ENCODE measurements around the gene ARSG.
"Not testable (repeated sequence)": the region's sequence is repeated elsewhere in the genome, so short reads cannot be mapped to it uniquely, and the experiment has no call there.

The ARSG gene

DNA sequence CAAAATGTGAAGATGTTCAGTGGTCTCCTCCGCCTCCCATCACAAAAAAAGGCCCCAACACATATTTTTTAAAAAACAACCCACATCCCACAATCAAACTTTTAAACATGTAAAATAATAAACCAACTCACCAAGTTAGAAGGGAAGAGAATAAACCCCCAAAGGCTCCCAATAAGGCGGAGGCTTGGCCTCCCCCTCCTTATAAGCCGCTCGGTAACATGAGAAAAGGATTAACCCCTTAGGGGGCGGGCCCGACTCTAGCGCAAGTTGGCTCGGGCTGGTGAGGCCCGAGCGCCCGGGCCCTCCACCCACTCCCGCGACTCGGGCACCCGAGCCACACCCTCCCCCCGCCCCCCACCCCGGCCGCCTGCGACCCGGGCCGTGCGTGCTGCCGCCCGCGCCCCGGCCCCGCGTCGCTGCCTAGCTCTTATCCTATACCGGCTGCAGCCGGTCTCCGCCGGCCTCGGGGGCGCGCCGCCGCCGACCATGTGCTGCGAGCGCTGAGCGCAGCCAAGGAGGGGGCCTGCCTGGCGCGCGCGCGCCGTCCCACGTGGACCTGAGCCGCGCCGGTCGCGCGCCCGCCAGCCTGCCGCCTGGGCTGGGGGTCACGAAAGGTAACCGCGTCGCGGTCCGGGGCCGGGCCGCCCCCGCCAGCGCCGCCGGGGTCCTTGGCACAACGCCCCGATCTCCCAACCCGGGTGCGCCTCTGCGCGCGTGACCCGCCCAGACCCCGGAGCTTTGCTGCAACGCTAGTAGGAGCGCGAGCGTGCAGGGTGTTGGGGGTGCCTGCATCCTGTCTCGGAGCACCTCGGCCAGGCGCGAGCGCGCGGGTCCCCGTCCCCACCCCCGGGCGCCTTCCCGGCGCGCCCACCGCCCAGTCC is at the start of gene ARSG, which contains the start of gene SLC16A6:
Gene ARSG, plus strand, starts transcription at position 541 of the 881 bp plus-strand sequence. CDS start 15,999 bp downstream, outside the sequence.
Gene SLC16A6, minus strand, starts transcription at position 173 of the 881 bp plus-strand sequence. CDS start 12,807 bp downstream, outside the sequence.
- DNase-seq, result peak in 9 of 14 donors; percentile 13 to 69 (median 45)

DNA sequence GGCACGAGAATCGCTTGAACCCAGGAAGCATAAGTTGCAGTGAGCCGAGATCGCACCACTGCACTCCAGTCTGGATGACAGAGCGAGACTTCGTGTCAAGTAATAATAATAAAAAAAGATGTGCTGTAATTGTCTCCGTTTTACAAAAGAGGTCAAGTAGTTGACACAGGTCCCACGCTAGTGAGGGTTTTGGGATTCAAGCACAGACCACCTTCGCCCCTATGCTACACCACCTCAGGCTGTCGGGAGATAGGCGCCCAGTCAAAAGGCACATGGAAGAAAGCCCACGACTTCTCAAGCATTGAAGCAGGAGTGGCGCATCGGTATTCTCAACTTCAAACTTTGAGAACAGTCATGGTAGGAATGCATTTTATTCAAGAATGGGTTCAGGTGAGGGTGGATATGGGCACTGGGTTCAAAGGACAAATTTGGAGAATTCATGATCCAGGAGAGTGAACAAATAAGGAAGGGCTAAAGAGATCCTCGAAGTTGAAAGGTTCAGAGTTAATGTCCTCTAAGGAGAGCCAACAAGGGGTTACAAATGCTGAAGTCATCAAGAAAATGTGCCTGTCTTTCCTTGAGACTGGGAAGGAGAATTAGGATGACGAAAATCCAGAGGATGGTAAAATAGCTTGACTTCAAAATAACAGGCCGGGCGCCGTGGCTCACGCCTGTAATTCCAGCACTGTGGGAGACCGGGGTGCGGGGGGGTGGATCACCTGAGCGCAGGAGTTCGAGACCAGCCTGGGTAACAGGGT is 44.8 kb upstream of the ARSG start:
- no peak for DNase-seq

DNA sequence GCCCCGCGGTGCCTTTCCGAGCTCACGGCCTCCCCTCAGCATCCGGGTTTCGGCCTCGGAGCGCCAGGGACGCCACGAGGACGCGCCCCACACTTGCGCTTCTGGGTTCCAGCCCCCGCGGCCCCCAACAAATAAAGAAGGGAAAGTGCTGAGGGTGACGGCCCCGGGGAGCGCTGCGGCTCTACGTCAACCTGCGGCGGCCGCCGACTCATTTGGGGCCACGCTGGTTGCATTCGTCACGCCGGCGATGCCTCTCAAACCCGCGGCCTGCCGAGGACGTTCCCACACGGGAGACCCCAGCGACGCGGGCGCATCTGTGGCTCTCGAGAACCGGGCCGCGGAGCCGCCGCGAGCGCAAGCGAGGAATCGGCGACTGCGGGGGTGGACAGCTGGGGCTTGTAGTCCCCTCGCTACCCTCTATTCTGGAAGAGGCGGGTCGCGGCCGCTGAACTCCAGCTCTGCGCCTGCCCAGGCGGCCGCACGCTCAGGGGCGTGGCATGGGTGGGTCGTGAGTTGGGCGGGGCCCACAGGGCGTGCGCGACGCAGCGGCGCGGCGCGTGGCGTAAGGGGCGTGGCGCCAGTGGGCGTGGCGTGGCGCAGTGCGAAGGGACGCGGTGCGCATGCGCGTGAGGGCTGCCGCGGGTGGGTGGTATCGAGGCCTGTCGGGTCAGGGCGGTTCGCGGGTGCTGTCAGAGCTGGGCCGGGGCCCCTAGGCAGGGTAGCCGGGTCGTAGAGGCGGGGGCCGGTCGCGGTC is 43.7 kb upstream of the ARSG start, which contains the start of gene AMZ2:
Gene AMZ2, plus strand, starts transcription at position 599 of the 754 bp plus-strand sequence. CDS start 2,145 bp downstream, outside the sequence.
- DNase-seq, result peak; percentile 77 to 99 (median 95)

DNA sequence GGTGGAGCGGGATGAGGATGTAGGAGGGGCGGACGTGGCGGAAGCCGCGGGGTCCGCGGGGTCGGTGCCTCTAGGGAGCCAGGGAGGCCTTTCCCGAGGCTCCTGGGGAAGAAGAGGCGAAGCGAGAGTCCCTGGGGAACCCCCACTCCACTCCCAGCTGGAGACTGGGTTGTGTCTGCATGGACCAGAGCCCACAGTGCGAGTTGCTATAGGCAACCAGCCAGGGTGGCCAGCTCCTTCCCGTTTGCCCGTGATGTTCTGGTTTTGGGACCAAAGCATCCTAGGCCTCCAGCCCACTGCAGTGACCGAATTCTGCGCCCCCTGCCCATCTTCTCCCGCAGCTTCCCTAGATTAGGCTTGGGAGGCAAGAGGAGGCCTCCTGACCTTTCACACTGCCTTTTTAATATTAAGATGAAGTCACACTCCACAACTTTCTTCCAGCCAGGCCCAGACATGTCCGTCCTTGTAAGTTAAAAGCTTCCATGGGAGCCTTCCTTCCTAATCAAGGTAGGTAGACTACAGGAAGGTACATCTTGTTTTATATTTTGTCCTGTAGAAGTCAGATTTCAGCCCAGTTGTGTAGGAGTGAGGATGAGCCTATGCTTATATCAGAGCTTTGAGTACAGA is 43.0 kb upstream of the ARSG start:
- peak in 6 of 14 donors; percentile 77 to 93 (median 90) for DNase-seq

DNA sequence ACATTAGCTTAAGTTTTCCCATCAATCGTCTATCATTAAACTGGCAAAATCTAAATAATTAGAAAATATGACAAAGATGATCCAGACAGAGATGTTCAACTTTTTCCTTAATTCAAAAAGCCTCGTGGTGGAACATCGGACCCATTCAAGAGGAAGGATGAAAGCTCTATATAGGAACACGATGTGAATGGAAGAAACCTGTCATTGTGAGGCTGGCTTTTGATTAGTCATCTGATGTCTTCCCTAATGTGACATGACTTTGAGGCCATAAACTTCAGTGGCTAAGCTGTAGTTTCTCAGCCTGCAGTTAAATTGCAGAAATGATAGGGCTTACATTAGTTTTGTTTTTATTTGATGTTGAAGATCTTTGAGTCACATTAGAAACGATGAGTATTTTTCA is 42.4 kb upstream of the ARSG start:
- DNase-seq, result no peak

DNA sequence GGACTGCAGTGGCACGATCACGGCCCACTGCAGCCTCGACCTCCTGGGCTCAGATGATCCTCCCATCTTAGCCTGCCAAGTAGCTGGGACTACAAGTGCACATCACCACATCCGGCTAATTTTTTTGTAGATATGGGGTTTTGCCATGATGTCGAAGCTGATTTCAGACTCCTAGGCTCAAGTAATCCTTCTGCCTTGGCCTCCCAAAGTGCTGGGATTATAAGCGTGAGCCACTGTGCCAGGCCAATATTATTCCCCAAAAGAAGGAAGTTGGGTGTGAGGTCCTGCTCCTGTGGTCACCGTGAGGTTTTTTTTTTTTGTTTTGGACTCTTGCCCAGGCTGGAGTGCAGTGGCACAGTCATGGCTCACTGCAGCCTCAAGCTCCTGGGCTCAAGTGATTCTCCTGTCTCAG is 41.9 kb upstream of the ARSG start:
- no peak for DNase-seq

DNA sequence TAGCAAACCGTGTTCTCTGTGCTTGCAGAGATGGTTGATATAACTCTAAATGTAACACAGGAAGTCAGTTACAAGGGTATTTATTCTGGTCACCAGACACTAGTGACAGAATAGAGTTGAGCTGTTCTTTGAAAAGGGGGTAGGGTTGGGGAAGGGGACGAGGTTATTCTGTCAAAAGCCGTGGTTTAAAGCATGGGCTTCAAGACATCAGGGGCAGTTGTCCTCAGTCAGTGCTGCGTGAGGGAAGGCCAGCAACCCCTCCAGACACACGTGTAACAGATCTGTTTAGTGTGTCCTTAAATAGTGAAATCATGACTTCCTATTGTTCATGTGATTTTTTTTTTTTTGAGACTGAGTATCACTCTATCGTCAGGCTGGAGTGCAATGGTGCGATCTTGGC is 37.9 kb upstream of the ARSG start:
- not testable (repeated sequence) for DNase-seq

DNA sequence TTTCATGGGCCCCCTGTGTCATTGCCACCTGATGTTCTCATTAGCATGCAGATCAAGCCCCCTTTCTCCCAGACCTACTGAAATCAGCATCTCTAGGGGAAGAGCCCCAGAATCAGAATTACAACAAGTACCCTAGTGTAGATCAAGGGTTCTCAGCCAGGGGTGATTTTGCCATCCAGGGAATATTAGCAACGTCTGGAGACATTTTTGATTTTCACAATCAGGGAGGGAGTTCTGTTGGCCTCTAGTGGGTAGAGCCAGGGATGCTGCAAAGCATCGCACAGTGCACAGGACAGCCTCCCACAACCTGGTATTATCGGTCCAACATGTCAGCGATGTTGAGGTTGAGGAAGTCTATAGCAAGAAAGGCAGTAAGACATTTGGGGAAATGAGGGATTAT is 36.1 kb upstream of the ARSG start:
- DNase-seq, result no peak

DNA sequence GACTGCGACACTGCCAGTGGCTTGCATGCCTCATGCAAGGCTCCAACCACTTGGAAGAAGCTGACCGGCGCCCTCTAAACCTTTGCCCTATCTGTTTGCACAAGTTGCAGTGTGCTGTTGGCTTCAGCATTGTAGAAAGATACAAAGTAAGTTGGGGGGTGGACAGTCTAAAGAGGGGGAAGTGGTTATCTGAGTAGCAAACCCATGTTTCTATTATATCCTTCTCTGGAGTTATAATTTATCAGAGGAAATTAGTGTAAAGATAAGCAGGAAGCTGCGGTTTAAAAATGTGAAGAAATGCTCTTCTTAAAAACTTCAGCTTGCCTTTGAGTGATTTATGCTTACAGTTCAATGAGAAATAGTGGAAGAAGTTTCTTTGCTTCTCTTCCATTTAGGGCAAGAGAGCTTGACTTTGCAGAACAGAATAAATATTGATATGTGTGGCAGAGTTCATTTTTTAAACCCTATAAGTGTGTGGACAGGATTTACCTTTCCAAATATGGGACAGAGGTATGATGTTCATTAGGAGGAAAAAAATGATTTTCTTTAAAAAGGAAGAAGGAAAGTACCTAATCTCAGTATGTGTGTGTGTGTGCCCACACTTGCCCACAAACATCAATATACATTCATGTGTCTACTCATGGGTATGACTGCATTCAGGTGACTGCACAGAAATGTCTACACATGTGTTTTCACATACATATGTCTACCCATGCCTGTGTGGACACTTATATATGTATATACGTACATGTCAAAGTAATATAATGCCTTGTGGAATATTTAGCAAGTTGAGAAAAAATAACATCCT is 35.4 kb upstream of the ARSG start:
- no peak for DNase-seq

DNA sequence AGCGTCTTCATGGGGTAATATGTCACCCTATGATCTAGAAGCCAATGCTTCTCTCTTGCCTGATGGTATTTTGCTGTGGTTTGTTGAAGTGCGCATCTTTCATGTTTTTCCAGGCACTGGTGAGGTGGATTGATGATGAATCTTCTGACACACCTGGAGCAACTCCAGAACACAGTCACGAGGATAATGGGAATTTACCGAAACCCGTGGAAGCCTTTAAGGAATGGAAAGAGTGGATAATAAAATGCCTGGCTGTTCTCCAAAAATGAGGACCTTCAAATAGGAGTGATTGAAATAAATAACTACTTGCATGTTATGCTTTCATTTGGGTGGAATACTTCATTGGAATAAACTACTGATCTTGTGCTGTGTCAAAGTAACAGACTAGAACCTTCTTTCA is 34.6 kb upstream of the ARSG start:
- DNase-seq, result not testable (repeated sequence)

DNA sequence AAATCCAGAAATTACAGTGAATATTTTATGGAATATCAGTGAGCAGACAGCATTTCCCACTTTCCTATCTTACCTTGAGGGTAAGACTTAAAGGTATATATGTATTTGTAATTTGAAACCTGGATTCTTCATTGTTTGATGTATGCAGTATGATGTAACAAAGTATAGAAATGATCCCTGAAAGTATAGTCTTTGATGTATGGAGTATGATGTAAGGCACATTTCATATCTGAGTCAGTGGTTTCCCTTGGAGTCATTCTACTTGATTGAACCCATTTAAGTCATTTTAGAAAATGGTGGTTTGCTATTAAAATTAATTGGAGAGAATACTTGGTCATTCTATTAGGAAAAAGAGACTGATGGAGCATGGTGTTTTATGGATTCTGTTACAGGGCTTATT is 33.4 kb upstream of the ARSG start:
- DNase-seq, result no peak

DNA sequence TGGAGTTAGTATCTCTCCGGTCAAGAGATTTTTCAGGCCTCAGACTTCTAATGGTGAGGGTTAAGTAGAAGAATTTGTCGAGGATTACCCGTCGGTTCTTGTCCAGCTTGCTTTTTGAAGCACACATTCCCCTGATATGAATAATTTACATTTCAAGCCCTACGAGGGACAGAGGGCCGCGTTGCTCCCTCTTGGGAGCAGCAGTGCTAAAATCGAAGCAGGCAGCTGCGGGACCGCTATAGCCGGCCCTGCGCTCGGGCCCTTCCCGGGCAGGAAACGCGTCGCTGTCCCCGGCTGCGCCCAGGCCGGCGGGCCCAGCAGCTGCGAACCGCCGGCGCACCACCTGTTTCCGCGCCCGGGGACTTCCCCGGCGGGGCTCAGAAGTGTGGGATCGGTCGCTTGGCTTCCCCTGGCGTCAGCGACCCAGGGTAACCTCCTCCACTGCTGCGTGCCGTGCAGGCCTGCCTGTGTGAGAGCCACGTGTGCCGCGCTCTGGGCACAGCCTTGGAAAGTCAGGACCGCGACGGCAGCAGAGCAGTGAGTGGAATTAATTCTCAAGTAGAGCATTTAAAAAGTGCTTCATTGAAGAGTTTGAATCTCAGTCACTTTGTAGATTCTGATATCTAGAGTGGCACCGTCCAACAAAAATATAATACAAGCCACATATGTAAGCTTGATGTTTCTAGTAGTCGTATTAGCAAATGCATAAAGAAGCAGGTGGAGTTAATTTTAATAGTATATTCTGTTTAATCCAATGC is 32.2 kb upstream of the ARSG start:
- peak in 4 of 14 donors; percentile 28 to 44 (median 38) for DNase-seq

DNA sequence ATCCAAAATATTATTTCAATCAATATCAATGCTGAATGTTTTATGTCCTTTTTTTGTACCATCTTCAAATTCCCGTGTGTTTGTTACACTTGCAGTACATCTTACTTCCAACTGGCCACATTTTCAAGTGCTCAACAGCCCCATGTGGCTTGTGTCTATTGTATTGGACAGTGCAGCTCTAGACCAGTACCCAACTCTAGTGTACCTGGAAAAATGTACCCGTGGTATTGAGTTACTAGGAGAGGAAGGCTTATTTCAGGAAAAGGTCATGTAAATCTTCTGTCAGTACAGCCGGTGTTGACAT is 31.7 kb upstream of the ARSG start:
- peak in 1 of 14 donors; percentile 50 for DNase-seq

DNA sequence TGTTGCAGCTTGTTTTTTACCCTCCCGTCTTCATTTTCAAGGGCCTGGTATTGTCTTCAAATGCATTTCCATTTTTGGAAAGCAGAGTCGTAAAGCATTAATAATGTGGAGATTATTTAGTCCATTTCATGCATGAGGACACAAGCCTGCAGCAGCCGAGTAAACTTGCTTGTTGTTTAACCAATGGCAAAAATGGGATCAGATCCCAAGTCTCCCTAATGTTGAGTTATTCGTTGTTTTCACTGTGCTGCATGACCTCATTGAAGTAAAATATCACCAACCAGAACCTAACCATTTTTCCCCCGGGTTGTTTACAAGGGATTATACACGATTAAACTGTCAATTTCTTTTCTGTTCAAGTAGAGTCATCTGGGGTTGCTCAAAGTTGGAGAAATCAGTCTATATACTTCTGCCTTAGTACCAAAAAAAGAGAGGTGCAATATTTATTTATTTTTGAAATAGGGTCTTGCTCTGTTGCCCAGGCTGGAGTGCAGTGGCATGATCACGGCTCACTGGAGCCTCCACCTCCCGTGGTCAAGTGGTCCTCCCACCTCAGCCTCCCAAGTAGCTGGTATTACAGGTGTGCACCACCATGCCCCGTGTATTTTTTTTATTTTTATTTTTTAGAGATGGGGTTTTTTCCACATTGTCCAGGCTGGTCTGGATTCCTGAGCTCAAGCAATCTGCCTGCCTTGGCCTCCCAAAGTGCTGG is 31.1 kb upstream of the ARSG start:
- peak in 1 of 14 donors; percentile 50 for DNase-seq

DNA sequence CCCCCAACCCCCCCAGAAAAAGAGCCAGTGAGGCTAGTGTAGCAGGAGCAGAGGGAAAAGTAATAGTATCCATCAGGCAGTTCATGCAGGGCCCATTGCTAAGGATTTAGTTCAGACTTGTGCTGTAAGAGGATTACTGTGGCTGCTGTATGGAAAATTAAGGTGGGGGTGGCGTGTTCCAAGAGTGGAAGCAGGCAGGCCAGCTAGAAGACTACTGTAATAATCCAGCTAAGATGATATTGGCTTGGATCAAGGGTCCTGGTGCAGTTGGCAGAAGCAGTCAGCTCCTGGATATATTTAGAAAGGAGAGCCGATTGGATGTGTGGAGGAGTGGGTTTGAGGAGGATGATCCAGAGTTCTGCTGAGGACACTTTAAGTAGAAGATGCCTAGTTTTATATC is 28.8 kb upstream of the ARSG start:
- not testable (repeated sequence) for DNase-seq

DNA sequence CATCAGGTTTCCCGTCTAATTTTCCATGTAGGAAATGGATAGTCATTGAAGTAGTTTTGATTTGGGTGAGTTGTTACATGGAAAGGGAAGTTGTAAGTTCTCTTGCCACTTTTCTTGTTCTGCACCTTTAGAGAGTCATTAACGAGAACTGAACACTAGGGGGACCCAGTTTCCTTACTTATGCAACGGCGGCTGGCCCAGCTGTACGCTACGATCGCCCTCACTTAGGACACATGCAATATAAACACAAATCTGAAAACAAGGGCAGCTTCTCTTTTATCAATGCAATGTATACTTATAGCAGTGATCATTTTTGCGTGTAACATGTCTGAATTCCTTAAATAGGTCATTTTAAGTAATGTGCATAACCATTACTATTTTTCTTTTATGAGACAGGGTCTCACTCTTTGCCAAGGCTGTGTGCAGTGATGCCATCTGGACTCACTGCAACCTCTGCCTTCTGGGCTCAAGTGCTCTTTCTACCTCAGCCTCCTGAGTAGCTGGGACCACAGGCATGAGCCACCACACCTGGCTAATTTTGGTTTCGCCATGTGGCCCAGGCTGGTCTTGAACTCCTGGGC is 28.1 kb upstream of the ARSG start:
- DNase-seq, result peak in 1 of 14 donors; percentile 52

DNA sequence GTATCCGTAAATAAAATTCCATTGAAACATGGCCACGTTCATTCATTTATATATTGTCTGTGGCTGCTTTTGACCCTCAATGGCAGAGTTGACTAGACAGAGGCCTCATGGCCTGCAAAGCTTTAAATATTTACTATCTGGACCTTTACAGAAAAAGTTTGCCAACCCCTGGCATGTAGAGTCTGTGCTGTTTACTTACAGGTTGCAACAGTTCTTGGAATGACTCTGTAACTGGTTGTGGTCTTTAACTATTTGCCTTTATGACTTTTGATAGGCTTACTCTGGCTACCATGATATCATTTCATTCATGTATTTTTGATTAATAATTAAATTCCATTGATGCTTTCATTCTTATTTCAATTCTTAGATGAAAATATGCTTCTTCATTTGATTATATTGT is 25.5 kb upstream of the ARSG start:
- DNase-seq, result not testable (repeated sequence)

DNA sequence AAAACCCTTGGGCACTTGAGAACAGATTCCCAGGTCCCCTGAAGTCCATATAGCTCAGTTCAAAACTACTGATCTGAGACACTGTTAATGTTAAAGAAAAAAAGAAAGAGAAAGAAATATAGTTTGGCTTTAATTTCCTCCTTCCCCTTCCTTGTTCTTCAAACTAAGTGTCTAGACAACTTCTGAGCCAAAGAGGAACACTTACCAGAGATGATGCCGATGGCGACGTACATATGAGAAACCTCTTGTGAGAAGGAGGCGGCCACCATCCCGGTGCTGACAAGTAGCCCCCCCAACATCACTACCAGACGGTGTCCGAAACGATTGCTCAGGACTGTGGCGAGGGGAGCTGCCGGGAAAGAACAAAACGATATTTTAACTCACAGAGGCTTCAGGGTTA is 17.6 kb upstream of the ARSG start:
- no peak for DNase-seq

DNA sequence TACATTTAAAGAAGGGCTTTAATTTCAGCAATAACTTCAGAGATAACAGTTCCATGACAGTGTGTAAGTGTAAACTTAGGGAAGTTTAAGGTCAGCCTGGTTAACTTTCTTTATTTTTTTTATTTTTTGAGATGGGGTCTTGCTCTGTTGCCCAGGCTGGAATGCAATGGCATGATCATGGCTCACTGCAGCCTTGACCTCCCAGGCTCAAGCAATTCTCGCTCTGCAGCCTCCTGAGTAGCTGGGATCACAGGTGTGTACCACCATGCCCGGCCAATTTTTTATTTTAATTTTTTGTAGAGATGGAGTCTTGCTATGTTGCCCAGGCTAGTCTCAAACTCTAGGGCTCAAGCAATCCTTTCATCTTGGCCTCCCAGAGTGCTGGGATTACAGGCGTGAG is 15.0 kb upstream of the ARSG start:
- not testable (repeated sequence) for DNase-seq

All from C1 segment of cervical spinal cord (tissue), 14 donors.